Measurements from ENCODE around the gene MDFI.

MDFI gene

DNA sequence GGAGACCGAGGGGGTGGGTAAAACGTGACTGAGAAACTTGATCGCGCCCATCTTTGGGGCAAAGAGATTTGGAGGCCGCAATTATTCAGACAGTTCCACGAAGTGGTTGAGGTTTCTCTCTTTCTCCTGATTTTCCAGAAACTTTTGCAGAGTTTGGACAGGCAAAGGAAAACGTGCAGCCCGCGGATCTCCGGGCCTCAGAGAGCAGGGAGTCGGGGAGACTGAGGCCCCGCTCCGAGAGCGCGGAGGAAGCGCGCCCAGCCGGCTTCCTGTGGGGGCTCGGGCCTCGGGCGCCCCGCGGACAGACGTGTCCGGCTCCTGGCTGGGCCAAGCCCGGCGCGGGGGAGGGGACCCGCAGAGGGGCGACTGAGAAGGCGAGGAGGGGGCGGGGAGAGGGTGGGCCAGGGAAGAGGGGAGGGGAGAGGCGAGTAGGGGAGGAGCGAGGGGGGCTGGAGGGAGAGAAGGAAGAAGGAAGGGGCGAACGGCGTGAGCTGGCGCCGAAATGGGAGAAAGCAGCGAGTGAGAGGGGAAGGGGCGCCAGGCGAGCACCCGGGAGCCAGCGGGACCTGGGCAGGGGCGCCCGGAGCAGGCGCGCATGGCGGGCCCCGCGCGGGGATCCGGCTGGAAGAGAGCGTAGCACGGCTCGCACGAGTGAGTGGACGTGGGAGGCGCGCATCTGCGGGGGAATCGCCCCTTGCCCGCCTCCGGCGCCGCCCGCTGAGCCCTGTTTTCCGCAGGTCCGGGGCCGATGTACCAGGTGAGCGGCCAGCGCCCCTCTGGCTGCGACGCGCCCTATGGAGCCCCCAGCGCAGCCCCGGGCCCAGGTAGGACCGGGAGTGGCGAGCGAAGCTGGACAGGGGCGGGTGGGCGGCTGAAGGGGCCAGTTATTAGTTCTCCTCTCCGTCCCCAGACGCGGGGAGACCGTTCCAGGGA, at the start of gene MDFI:
Gene MDFI (plus strand): TSS at position 467 of the 933 bp plus-strand sequence. CDS start 282 bp downstream, at position 749.
- H3K36me3 ChIP-seq (ENCODE audit: insufficient read depth, low read length) = no peaks in the 10 kb centered on the region
- no peak within 1 kb of the TSS for H3K9ac ChIP-seq (ENCODE audit: low read length)
- peak within 1 kb of the TSS; percentile 43 to 53 for H3K4me3 ChIP-seq (ENCODE audit: low read depth in 1 of 2, low read length in 2 of 2)
- no peak within 1 kb of the TSS for H3K27ac ChIP-seq (ENCODE audit: low read depth, low read length)
- peaks cover 7% of the 10 kb centered on the region for H3K4me1 ChIP-seq (ENCODE audit: insufficient read depth, low read length)
- H3K9me3 ChIP-seq (ENCODE audit: low read length) = no peaks in the 10 kb centered on the region
- H3K27me3 ChIP-seq (ENCODE audit: control insufficient read depth in 1 of 2, insufficient read depth in 2 of 2, low read length in 2 of 2) = peaks cover 22 to 54% of the 10 kb centered on the region in 2 donors

GRCh38 chr6:41589223-41589622, 49.0 kb upstream of the MDFI start:
- H3K27me3 ChIP-seq (ENCODE audit: control insufficient read depth in 1 of 2, insufficient read depth in 2 of 2, low read length in 2 of 2) = no peaks in the 10 kb centered on the region
- peaks cover 21% of the 10 kb centered on the region for H3K36me3 ChIP-seq (ENCODE audit: insufficient read depth, low read length)
- H3K4me3 ChIP-seq (ENCODE audit: low read depth in 1 of 2, low read length in 2 of 2) = no peak overlapping the region
- no peaks in the 10 kb centered on the region for H3K4me1 ChIP-seq (ENCODE audit: insufficient read depth, low read length)
- no peak overlapping the region for H3K27ac ChIP-seq (ENCODE audit: low read depth, low read length)
- no peaks in the 10 kb centered on the region for H3K9me3 ChIP-seq (ENCODE audit: low read length)
- H3K9ac ChIP-seq (ENCODE audit: low read length) = no peak overlapping the region

DNA sequence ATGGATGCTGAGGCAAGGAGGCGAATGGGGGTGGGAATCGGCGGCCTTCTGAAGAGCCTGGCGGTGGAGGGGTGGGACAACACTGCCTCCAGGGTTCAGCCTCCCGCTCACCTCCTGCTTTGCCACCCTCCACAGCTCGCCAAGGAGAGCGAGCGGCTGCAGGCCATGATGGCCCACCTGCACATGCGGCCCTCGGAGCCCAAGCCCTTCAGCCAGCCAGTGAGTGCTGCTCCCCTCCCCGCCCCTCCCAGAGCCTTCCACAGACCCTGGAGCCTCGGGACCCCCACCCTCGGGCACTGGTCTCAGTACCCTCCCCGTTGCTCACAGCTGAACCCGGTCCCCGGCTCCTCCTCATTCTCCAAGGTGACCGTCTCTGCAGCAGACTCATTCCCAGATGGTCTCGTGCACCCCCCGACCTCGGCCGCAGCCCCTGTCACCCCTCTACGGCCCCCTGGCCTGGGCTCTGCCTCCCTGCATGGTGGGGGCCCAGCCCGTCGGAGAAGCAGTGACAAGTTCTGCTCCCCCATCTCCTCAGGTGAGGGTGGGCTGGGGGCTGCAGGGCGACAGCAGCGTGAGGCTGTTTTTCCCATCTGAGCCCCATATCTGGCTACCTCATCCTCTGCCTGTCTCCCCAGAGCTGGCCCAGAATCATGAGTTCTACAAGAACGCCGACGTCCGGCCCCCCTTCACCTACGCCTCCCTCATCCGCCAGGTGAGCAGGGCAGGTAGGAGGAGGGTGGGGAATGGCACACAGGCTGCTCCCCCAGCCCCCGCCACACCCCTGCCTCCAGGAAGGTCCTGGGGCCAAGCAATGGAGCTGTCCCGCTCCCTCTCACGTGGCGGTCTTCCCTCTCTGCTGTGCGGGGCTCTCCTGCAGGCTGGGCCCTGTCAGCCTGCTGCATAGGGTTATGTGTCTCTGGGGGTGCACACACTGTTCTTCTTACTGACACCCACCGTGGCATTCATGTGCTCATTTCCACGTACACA, 48.3 kb upstream of the MDFI start:
- Histone ChIP-seq H3K9me3 (ENCODE audit: low read length) (no peaks in the 10 kb centered on the region), H3K4me3 (ENCODE audit: low read depth in 1 of 2, low read length in 2 of 2) (no peak overlapping the region), H3K27me3 (ENCODE audit: control insufficient read depth in 1 of 2, insufficient read depth in 2 of 2, low read length in 2 of 2) (no peaks in the 10 kb centered on the region), H3K9ac (ENCODE audit: low read length) (no peak overlapping the region), H3K27ac (ENCODE audit: low read depth, low read length) (no peak overlapping the region), H3K4me1 (ENCODE audit: insufficient read depth, low read length) (no peaks in the 10 kb centered on the region), H3K36me3 (ENCODE audit: insufficient read depth, low read length) (peaks cover 24% of the 10 kb centered on the region)

DNA sequence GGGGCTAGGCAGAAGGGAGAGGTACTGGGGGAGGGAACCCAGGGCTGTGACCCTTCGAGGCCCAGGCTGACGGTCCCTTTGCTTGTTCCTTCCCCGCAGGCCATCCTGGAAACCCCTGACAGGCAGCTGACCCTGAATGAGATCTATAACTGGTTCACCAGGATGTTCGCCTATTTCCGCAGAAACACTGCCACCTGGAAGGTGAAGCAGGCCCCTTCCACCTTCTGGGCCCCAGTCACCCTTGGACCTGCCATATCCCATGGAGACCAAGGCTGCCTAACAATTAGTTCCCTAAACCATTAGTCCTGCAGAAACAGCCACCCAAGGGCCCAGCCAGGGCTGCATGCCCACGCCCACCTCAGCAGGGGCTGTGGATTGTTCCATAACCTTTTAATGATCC, 47.1 kb upstream of the MDFI start:
- Histone ChIP-seq H3K27ac (ENCODE audit: low read depth, low read length) (no peak overlapping the region), H3K4me1 (ENCODE audit: insufficient read depth, low read length) (no peaks in the 10 kb centered on the region), H3K27me3 (ENCODE audit: control insufficient read depth in 1 of 2, insufficient read depth in 2 of 2, low read length in 2 of 2) (no peaks in the 10 kb centered on the region), H3K9me3 (ENCODE audit: low read length) (no peaks in the 10 kb centered on the region), H3K9ac (ENCODE audit: low read length) (no peak overlapping the region), H3K4me3 (ENCODE audit: low read depth in 1 of 2, low read length in 2 of 2) (no peak overlapping the region), H3K36me3 (ENCODE audit: insufficient read depth, low read length) (peaks cover 28% of the 10 kb centered on the region)

GRCh38 chr6:41591859-41592502, 46.3 kb upstream of the MDFI start:
- Histone ChIP-seq H3K9me3 (ENCODE audit: low read length) (no peaks in the 10 kb centered on the region), H3K36me3 (ENCODE audit: insufficient read depth, low read length) (peaks cover 36% of the 10 kb centered on the region), H3K27me3 (ENCODE audit: control insufficient read depth in 1 of 2, insufficient read depth in 2 of 2, low read length in 2 of 2) (no peaks in the 10 kb centered on the region), H3K27ac (ENCODE audit: low read depth, low read length) (no peak overlapping the region), H3K4me1 (ENCODE audit: insufficient read depth, low read length) (no peaks in the 10 kb centered on the region), H3K9ac (ENCODE audit: low read length) (no peak overlapping the region), H3K4me3 (ENCODE audit: low read depth in 1 of 2, low read length in 2 of 2) (no peak overlapping the region)

DNA sequence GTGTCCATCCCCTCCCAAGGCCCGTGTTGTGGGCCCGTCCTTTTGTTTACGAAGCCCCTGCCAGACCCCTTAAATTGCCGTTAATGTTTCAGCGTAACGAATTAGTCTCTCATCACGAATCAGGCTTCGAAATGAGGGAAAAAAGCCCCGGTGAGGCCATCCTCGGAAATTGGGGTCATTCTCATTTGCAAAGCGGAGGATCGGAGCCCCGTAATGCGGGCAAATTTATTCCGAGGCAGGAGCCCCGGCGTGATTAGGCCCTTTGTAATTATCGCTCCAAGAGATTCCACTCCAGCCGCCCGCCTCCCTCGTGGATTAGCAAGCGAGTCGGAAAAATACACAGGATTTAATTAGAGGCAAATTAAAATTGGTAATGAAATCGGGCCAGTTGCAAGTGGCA, 44.9 kb upstream of the MDFI start:
- no peaks in the 10 kb centered on the region for H3K4me1 ChIP-seq (ENCODE audit: insufficient read depth, low read length)
- no peaks in the 10 kb centered on the region for H3K9me3 ChIP-seq (ENCODE audit: low read length)
- peaks cover 37% of the 10 kb centered on the region for H3K36me3 ChIP-seq (ENCODE audit: insufficient read depth, low read length)
- H3K27ac ChIP-seq (ENCODE audit: low read depth, low read length) = no peak overlapping the region
- no peaks in the 10 kb centered on the region for H3K27me3 ChIP-seq (ENCODE audit: control insufficient read depth in 1 of 2, insufficient read depth in 2 of 2, low read length in 2 of 2)
- no peak overlapping the region for H3K9ac ChIP-seq (ENCODE audit: low read length)
- no peak overlapping the region for H3K4me3 ChIP-seq (ENCODE audit: low read depth in 1 of 2, low read length in 2 of 2)

DNA sequence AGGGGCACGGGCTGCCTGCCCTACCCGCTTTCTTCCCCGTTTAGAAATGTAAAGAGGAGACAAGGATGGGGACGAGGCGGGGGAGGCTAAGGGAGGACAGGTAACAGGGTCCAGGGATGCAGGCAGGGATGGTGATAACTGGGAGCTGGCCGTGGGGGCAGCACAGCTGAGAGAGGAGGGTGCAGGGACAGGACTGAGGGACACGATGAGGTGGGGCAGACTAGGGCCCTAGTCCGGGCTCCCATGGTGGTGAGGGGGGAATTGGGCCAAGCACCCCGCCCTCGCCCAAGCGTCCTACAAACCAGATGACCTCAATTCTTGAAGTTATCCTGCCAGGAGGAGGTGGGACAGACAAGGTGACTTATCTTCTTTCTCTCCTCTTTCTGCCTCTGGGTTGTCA, 44.4 kb upstream of the MDFI start:
- Histone ChIP-seq H3K9me3 (ENCODE audit: low read length) (no peaks in the 10 kb centered on the region), H3K9ac (ENCODE audit: low read length) (no peak overlapping the region), H3K4me1 (ENCODE audit: insufficient read depth, low read length) (no peaks in the 10 kb centered on the region), H3K27me3 (ENCODE audit: control insufficient read depth in 1 of 2, insufficient read depth in 2 of 2, low read length in 2 of 2) (no peaks in the 10 kb centered on the region), H3K36me3 (ENCODE audit: insufficient read depth, low read length) (peaks cover 32% of the 10 kb centered on the region), H3K4me3 (ENCODE audit: low read depth in 1 of 2, low read length in 2 of 2) (no peak overlapping the region), H3K27ac (ENCODE audit: low read depth, low read length) (no peak overlapping the region)

DNA sequence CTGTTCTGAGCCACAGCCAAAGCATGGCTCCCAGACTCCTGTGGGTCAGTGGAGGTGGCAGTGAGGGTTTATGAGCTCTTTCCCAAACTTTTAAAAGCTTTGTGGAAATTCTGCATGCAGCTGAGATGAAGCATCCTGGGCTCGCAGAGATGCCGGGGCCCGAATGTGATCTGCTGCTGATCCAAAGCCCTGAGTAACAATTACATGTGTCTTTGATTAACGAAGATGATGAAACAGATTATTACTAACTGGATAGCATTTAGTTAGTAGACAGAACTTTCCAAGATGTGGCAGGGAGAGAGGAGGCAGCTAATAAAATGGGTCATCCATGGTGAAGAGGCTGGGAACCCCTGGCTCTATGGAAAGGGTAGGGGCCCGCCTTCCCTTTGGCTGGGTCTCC, 43.9 kb upstream of the MDFI start:
- Histone ChIP-seq H3K4me3 (ENCODE audit: low read depth in 1 of 2, low read length in 2 of 2) (no peak overlapping the region), H3K9ac (ENCODE audit: low read length) (no peak overlapping the region), H3K27me3 (ENCODE audit: control insufficient read depth in 1 of 2, insufficient read depth in 2 of 2, low read length in 2 of 2) (no peaks in the 10 kb centered on the region), H3K9me3 (ENCODE audit: low read length) (no peaks in the 10 kb centered on the region), H3K4me1 (ENCODE audit: insufficient read depth, low read length) (no peaks in the 10 kb centered on the region), H3K27ac (ENCODE audit: low read depth, low read length) (no peak overlapping the region), H3K36me3 (ENCODE audit: insufficient read depth, low read length) (peaks cover 27% of the 10 kb centered on the region)

DNA sequence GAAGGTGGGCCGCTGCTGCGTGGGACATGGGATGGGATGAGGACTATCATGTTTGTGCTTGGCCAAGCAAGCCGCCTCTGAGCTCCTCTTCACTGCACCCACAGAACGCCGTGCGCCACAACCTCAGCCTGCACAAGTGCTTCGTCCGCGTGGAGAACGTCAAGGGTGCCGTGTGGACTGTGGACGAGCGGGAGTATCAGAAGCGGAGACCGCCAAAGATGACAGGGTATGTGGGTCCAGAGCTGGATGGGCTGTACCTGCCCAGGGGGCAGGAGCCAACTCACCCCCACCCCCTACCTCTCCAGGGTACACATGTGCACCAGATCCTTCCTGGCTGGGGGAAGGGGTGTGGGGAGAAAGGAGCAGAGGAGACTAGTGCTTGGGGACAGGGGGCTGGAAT, 43.5 kb upstream of the MDFI start:
- H3K27ac ChIP-seq (ENCODE audit: low read depth, low read length) = no peak overlapping the region
- H3K36me3 ChIP-seq (ENCODE audit: insufficient read depth, low read length) = peaks cover 26% of the 10 kb centered on the region

DNA sequence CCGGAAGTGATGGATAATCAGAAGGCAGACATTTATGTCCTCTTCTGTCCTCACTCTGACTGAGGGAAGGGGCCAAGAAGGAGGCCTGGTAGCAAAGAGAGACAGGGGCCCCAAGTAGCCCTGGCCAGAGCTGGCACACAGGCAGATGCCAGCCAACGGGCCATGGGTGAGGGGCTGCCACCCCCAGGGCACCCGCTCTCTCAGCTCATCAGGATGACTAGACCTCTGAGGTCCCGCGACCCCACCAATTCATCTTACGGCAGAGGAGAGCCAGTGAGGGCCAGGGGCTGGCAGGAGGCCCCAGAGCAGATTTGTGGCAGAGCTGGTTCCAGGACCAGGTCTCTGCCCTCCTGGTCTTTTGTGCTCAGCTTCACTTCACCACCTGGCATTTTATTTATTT, 43.1 kb upstream of the MDFI start:
- Histone ChIP-seq H3K36me3 (ENCODE audit: insufficient read depth, low read length) (peaks cover 26% of the 10 kb centered on the region), H3K9ac (ENCODE audit: low read length) (no peak overlapping the region), H3K4me1 (ENCODE audit: insufficient read depth, low read length) (no peaks in the 10 kb centered on the region), H3K27me3 (ENCODE audit: control insufficient read depth in 1 of 2, insufficient read depth in 2 of 2, low read length in 2 of 2) (no peaks in the 10 kb centered on the region), H3K4me3 (ENCODE audit: low read depth in 1 of 2, low read length in 2 of 2) (no peak overlapping the region), H3K9me3 (ENCODE audit: low read length) (no peaks in the 10 kb centered on the region), H3K27ac (ENCODE audit: low read depth, low read length) (no peak overlapping the region)

More for the DNA sequence above, 43.5 kb upstream of the MDFI start:
- H3K27me3 ChIP-seq (ENCODE audit: control insufficient read depth in 1 of 2, insufficient read depth in 2 of 2, low read length in 2 of 2) = no peaks in the 10 kb centered on the region
- no peaks in the 10 kb centered on the region for H3K4me1 ChIP-seq (ENCODE audit: insufficient read depth, low read length)
- no peak overlapping the region for H3K4me3 ChIP-seq (ENCODE audit: low read depth in 1 of 2, low read length in 2 of 2)
- no peak overlapping the region for H3K9ac ChIP-seq (ENCODE audit: low read length)
- no peaks in the 10 kb centered on the region for H3K9me3 ChIP-seq (ENCODE audit: low read length)

All from muscle layer of colon (tissue), 2 donors.